NCI-H146 treated with DMSO at 0.1 percent for 48 hours (cell line): Measurements from ENCODE around the gene MCRIP2.

ENCODE experiments used
- DNase-seq: peaks from one replicate; lab custom pipeline; 2025; ENCODE audit not compliant: unreplicated experiment; lab: John Stamatoyannopoulos, UW

The MCRIP2 gene

GRCh38 chr16:667780-668518 lies 26.3 kb downstream of the MCRIP2 start, which contains the start of gene RHOT2:
RHOT2 (plus strand) TSS chr16:668132; CDS start chr16:668200, 68 bp downstream.
- peak; percentile 89 for DNase-seq

GRCh38 chr16:668519-669171 lies 27.0 kb downstream of the MCRIP2 start:
- no peak for DNase-seq

DNA sequence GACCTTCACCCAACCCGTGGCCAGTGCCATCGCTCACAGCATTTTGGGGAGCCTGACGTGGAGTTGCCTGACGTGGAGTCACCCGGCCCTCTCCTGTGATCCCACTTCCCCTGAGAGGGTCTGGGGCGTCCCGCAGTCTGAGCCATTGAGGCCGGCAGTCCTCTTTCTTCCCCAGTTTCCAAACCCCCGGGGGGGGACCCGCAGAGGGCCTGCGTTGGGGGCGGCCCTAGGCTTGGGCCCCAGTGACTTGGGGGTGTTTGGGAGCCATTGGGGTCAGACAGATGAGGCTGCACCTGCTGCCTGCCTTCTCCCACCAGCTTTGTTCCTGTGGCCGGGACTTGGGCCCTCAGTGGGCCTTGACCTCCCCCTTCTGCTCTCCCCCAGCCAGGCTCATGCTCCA lies 28.0 kb downstream of the MCRIP2 start:
- DNase-seq: no peak

- no peak for DNase-seq
Observed at GRCh38 chr16:670485-671352, 29.1 kb downstream of the MCRIP2 start.

DNA sequence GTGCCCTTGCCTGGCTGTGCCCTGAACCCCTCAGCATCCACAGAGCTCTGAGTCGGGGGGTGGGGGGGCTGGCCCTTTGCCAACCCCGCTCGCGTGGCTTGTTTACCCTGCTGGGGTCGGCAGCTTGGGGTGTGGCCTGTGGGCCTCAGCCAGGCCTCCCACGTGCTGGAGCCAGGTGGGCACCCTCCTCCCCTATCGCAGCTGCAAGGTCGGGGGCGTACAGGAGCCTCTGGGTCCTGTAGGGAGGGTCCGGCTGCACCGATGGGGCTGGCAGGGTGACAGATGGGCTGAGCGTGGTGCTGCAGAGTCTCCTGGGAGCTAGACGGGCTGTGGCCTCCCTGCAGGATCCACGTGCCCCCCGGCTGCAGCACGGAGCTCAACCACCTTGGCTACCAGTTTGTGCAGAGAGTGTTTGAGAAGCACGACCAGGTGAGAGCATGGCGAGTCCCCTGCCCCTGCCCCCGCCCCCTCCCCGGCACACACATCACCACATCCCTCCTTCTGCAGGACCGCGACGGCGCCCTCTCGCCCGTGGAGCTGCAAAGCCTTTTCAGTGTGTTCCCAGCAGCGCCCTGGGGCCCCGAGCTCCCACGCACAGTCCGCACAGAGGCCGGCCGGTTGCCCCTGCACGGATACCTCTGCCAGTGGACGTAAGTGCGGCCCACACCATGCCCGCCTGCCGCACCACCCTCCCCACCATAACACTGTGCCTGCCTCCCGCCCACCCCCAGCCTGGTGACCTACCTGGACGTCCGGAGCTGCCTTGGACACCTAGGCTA lies 29.9 kb downstream of the MCRIP2 start:
- no peak for DNase-seq

DNA sequence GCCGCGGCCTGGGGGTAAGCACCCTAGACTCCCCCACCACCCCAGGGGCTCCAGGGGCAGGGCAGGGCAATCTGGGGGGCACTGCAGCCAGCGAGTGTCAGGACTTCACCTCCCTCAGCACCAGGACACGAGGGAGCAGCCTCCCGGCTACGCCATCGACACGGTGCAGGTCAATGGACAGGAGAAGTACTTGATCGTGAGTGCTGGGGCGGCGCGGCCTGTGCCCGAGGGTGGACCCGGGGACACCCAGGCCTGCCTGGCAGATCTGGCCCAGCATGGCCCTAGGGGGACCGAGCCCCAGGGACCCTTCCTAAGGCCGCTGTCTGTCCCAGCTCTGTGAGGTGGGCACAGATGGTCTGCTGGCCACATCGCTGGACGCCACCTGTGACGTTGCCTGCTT lies 30.7 kb downstream of the MCRIP2 start:
- no peak for DNase-seq

GRCh38 chr16:672851-673250 lies 31.2 kb downstream of the MCRIP2 start:
- DNase-seq: no peak

DNA sequence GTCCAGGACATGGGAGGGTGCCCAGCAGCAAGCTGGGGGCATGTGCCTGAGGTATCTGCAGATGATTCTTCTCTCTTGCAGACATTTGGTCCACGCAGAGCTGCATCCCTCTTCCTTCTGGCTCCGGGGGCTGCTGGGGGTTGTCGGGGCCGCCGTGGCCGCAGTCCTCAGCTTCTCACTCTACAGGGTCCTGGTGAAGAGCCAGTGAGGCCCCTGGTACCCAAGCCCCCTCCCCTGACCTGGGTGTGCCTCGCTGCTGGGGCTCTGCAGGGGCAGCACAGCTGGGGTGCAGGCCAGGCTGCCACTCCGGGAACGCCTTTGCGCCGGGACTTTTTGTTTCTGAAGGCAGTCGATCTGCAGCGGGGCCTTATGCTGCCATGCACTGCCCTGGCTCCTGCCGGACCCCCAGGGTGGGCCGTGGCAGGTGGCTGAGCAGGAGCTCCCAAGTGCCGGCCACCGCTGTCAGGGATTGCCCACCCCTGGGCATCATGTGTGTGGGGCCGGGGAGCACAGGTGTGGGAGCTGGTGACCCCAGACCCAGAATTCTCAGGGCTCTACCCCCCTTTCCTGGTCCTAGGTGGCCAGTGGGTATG lies 31.9 kb downstream of the MCRIP2 start:
- DNase-seq: no peak

GRCh38 chr16:674214-674881 lies 32.7 kb downstream of the MCRIP2 start:
- no peak for DNase-seq

- no peak for DNase-seq
Observed at GRCh38 chr16:674968-675883, 33.6 kb downstream of the MCRIP2 start, which contains the start of gene RHBDL1. RHBDL1 (plus strand) TSS chr16:675671; CDS start chr16:675791, 120 bp downstream.

DNA sequence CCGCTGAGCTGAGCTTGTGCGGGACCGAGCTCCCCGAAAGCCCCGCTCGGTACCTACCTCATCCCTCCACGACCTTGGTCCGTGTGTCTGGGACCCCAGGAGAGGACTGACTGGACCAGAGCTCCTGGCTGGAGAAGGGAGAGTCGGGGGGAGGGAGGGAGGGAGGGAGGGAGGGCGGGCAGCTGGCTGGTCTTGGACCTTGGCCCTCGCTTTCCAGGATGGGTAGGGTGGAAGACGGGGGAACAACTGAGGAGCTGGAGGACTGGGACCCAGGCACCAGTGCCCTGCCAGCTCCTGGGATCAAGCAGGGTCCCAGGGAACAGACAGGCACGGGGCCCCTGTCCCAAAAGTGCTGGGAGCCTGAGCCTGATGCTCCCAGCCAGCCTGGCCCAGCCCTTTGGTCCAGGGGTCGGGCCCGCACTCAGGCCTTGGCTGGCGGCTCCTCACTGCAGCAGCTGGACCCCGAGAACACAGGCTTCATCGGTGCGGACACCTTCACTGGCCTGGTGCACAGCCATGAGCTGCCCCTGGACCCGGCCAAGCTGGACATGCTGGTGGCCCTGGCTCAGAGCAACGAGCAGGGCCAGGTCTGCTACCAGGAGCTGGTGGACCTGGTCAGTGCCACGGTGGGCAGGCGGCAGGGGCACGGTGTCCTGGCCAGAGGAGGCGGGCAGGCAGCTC lies 34.4 kb downstream of the MCRIP2 start:
- DNase-seq: no peak

- DNase-seq: no peak
Observed at GRCh38 chr16:676565-676902, 34.9 kb downstream of the MCRIP2 start.

DNA sequence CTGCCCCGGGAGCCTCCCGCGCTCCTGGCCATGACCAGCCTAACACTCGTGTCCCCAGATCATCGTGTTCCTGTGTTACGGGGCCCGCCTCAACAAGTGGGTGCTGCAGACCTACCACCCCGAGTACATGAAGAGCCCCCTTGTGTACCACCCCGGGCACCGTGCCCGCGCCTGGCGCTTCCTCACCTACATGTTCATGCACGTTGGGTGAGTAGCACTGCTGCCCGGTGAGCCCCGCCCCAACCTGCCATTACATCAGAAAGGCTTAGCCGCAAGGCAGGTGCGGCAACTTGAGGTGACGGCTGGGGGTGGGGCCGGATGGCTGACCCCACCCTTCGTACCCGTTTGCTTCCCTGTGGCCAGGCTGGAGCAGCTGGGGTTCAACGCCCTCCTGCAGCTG lies 35.3 kb downstream of the MCRIP2 start:
- DNase-seq: peak; percentile 78

- peak; percentile 83 for DNase-seq
Observed at GRCh38 chr16:677316-678190, 35.9 kb downstream of the MCRIP2 start.

GRCh38 chr16:678209-678857 lies 36.7 kb downstream of the MCRIP2 start:
- no peak for DNase-seq

DNA sequence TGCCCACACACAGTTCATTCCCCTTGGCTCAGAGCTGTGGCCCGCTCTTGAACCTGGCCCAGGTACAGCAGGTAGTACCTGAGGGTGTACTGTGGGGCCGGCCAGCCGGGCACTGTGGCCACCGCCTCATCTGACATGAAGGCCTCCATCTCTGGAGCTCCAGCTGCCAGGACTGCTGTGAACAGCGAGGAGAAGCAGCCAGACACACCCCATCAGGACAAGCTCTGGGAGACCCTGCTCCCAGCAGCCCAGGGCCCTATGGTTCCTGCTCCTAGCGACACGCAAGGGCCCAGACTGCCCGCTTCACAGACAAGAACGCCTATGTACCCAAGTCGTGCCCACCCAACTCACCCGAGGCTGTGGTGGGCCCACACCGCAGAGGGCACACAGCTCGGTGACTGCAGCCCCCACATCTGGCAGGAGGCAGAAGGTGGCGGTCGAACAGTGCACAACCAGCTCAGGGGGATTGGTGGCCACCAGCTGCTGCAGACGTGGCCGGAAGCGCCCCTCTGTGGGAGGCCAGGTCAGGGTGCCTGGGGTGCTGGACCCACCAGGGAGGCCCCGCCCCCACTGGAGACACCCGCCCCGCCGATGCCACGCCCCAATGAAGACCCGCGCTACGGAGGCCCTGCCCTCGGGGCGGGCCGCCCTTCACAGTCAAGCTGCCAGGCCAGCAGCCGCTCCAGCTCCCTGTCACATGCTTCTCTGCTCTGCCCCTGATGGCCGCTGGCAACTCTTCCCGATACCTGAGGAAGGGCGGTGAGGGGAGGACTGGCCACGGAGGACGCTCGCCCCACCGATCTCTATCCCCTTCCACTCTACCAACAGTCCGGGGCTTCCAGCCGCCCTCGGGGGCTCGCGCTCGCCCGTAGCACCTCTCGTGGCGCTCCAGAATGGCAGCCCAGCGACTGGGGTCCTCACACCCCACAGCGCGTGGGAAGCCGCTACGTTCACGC lies 37.5 kb downstream of the MCRIP2 start:
- peak; percentile 71 for DNase-seq
